Keratinocyte (primary cell): ENCODE results near the gene TSPAN18.

Source experiments
- EZH2 ChIP-seq: IDR thresholded peaks from one replicate; pipeline ENCODE4 v1.6.1; 2012; ENCODE audit warnings: inconsistent platforms, mild to moderate bottlenecking, low read length, moderate library complexity
- TF ChIP-seq, protein P1 (sequence below), 3 experiments: IDR thresholded peaks in 1 of 3; conservative IDR thresholded peaks in 1 of 3; optimal IDR thresholded peaks in 1 of 3; 2 replicates in 2 of 3; 3 replicates in 1 of 3; pipeline versions ENCODE3 to v1.5.1; 2011; ENCODE audit warnings: low read length in 3 of 3, mild to moderate bottlenecking in 3 of 3, moderate library complexity in 2 of 3, control low read depth in 1 of 3, inconsistent platforms in 1 of 3; ENCODE audit not compliant: insufficient read depth in 2 of 3; ENCODE audit errors: extremely low read depth in 1 of 3

DNA sequence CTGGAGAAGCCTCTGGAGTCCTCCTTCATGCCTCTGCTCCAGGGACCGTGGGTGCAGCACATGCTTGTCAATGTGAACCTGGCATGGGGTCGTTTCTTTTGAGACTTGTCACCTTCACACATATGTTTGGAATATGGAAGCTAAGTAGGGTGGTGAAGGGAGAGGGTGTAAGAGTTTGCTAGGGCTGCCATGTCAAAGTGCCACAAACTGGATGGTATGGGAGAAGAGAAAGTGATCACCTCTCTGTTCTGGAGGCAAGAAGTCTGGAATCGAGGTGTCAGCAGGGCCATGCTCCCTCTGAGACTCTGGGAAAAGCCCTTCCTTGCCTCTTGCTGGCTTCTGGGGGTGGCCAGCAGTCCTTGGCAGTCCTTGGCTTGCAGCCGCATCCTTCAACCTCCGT lies 8.7 kb upstream of the TSPAN18 start:
- TF ChIP-seq, protein P1, sequence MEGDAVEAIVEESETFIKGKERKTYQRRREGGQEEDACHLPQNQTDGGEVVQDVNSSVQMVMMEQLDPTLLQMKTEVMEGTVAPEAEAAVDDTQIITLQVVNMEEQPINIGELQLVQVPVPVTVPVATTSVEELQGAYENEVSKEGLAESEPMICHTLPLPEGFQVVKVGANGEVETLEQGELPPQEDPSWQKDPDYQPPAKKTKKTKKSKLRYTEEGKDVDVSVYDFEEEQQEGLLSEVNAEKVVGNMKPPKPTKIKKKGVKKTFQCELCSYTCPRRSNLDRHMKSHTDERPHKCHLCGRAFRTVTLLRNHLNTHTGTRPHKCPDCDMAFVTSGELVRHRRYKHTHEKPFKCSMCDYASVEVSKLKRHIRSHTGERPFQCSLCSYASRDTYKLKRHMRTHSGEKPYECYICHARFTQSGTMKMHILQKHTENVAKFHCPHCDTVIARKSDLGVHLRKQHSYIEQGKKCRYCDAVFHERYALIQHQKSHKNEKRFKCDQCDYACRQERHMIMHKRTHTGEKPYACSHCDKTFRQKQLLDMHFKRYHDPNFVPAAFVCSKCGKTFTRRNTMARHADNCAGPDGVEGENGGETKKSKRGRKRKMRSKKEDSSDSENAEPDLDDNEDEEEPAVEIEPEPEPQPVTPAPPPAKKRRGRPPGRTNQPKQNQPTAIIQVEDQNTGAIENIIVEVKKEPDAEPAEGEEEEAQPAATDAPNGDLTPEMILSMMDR (optimal IDR thresholded peaks at IDR 0.05 in 1 of 3, IDR thresholded peaks at IDR 0.05 in 1 of 3, conservative IDR thresholded peaks at IDR 0.05 in 1 of 3; ENCODE audit: extremely low read depth in 1 of 3, insufficient read depth in 2 of 3, low read length in 3 of 3): no peak
- no peak for TF ChIP-seq EZH2
